Left cardiac atrium (tissue), 4 donors: ENCODE measurements around the gene RNASEH2A. TPM values are rescaled to one million over a fixed set of nuclear protein-coding genes. Genes with fewer than 3 reads are reported as not detected.
"Not testable (repeated sequence)": the region's sequence is repeated elsewhere in the genome, so short reads cannot be mapped to it uniquely, and the experiment has no call there.

Experiments used
- ATAC-seq, 2 donors: fragments of 200-7000 bp; cut with Tn5 transposase; one replicate each; pipeline ENCODE4 v1.9.1; 2020; ENCODE audit warnings: mild to moderate bottlenecking in 2 of 2, moderate library complexity in 2 of 2
- DNase-seq: peaks from one replicate; pipeline ENCODE4 v3.0.0-alpha.2; 2020
- intact Hi-C, 2 donors: fragments of 100-400 bp; cut with DNase I; formaldehyde crosslinking; loops; one replicate each; pipeline versions ENCODE4 v1.14.1 to v1.15.1; 2022 to 2023
- microRNA-seq, 2 donors: library from miRNA; unstranded; fragments of <30 nt; microRNA quantifications; one replicate each; pipeline ENCODE4 v1.2.0, GENCODE V29; 2020
- total RNA-seq, 2 donors: library from RNA; stranded (reverse); fragmentation: NEBNext Ultra II Directional; extraction: Animal tissue kit (Norgen Biotek cat#: 25700); gene quantifications; one replicate each; pipeline ENCODE4 v1.2.1, GENCODE V29; 2021
- donor health status: DM: no; HTN: yes; CAD: no.
- donor health status: DM: no; HTN: yes; CAD: no; lungs with severe emphysema.
- donor health status: DM: yes; HTN: yes; CAD: no.
- donor health status: Dilated cardiomyopathy.

The RNASEH2A gene
- total RNA-seq, 2 donors from 2014 or later, result 5.6 to 8.1 TPM

DNA sequence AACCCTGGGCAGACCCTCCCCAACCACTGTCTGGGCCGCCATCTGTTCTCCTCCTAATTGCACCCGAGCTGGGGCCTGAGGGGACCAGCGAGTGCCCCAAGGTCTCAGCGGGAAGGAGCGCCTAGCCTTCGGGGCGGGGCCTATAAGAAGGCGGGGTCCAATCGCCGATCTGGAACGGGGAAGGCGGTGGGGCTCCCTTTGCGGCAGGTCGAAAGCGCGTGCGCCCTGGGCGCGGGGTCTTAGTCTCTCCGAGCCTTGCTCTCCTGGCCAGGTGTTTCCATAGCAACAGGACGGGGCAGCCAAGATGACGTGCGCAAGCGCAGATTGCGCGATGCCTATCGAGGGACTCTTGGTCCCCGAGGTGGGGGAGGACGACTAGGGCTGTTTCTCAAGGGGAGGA is 34.7 kb downstream of the RNASEH2A start:
- intact Hi-C loops, result loop anchor here in 1 of 2 donors (5.0 kb wide), 1 partner anchor 74 kb away; no protein-coding TSS in a partner anchor
- peak; percentile 32 for DNase-seq
- peak in 1 of 2 donors; percentile 21 for ATAC-seq

DNA sequence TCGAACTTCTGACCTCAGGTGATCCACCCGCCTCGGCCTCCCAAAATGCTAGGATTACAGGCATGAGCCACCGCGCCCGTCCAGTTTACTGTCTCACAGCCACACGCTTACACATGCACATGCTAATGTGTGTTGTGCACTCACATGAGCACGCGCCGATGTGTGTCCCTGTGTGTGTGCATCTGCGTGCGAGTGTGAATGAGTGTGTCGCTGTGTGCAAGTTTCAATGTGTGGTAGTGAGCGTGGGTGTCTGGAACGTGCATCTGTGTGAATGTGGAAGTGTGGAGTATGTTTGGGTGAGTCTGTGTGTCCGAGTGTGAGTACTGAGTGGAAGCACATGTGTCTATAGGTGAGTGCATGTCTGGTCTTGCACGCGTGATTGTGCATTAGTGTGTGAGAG is 36.1 kb downstream of the RNASEH2A start:
- no peak for DNase-seq
- intact Hi-C loops, result loop anchor here in 1 of 2 donors (5.0 kb wide), 1 partner anchor 75 kb away; no protein-coding TSS in a partner anchor
- ATAC-seq, result no peak

DNA sequence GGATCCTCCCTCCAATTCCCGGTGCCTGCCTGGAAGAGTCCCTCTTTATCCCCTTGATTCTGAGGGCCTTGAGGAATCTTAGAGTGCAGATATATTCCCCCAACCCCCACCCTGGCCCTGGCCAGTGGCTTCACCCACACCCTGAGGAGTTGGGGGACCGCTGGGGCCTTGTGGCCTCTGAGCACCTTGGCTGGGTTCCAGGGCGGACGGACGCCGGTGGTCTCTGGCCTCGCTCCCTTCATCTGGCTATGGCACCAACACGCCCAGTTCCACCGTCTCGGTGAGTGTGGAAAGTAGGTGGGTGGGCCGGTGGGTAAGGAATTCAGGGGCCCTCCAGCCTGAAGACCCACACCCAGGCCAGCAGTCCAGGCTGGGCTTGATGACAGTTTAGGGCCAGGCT is 36.9 kb downstream of the RNASEH2A start:
- intact Hi-C loops, result loop anchor here in 1 of 2 donors (5.0 kb wide), 1 partner anchor 76 kb away; no protein-coding TSS in a partner anchor
- no peak for DNase-seq
- no peak for ATAC-seq

DNA sequence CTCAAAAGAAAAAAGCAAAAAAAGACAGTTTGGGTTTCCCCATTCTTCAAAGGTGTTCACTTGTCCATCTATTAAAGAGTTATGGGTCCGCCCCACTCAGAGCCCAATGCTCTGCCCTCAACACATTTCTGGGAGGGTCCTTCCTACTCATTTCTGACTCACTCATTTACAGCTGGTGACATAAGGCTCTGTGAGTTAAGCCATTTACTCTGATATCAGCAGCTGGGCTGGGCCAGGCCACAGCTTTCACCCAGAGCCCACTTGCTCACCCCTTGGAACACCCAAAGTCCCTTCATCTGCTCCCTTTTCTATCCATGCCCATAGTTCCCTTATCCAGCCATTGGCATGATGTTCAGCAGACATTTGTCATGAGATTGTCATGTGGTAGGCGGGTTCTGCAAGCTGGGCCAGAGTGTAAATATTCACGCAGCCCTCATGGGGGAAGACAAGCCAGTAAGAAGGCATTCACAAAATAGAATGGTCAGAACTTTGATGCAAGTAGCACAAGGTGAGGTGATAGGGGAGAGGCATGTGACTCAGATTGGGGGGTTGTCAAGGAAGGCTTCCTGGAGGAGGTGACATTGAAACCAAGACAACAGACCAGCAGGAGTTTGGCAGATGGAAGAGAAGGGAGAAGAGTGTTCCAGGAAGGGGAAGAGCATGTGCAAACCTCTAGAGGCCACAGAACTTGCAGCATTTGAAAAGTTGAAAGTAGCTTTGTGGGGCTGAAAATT is 37.8 kb downstream of the RNASEH2A start:
- ATAC-seq (no peak), DNase-seq (no peak)
- intact Hi-C loops, result loop anchor here in 1 of 2 donors (5.0 kb wide), 1 partner anchor 77 kb away; no protein-coding TSS in a partner anchor

DNA sequence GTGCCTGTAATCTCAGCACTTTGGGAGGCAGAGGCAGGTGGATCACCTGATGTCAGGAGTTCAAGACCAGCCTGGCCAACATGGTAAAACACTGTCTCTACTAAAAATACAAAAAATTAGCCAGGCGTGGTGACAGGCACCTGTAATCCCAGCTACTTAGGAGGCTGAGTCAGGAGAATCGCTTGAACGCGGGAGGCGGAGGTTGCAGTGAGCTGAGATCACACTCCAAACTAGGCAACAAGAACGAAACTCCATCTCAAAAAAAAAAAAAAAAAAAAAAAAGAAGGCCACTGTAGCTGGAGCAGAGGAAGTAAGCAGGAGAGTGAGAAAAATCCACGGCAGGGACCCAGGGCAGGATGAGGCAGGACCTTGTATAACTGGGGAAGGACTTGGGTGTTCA is 40.2 kb downstream of the RNASEH2A start:
- not testable (repeated sequence) for ATAC-seq
- intact Hi-C loops, result loop anchor here in 1 of 2 donors (2.0 kb wide), 1 partner anchor 82 kb away; no protein-coding TSS in a partner anchor

DNA sequence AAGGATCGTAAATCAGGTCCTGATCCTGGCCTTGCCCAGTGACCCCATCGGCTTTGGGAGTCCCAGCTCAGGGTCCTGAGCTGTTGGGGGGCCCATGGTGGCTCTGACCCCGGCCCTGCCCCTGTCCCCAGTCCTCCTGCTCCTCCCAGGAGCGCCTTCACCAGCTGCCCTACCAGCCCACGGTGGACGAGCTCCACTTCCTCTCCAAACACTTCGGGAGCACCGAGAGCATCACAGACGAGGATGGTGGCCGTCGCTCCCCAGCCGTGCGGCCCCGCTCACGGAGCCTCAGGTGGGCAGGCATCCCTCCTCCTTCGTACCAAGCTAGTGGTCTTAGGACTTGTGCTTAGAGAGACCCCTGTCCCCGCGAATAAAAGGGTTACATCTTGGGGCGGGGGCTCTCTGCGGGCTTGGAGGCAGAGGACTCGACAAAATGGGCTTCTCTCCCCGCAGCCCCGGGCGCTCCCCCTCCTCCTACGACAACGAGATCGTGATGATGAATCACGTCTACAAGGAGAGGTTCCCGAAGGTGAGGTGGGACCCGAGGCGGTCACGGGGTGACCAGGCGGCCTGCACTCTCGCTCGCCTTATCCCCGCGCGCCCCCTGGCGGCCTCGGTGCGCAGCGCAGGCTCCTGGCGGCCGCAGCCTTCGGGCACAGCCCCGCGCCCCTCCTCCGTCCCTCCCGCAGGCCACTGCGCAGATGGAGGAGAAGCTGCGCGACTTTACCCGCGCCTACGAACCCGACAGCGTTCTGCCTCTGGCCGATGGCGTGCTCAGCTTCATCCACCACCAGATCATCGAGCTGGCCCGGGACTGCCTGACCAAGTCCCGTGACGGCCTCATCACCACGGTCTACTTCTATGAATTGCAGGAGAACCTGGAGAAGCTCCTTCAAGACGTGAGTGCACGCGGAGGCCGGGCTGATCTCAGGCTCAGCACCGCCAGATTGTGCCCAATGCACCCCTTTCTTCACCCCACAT is 41.1 kb downstream of the RNASEH2A start:
- intact Hi-C loops, result loop anchor here in 1 of 2 donors (2.0 kb wide), 1 partner anchor 83 kb away; no protein-coding TSS in a partner anchor
- peak; percentile 83 for DNase-seq
- peak; percentile 99 for ATAC-seq

More for the DNA sequence above, 40.2 kb downstream of the RNASEH2A start:
- not testable (repeated sequence) for DNase-seq

DNA sequence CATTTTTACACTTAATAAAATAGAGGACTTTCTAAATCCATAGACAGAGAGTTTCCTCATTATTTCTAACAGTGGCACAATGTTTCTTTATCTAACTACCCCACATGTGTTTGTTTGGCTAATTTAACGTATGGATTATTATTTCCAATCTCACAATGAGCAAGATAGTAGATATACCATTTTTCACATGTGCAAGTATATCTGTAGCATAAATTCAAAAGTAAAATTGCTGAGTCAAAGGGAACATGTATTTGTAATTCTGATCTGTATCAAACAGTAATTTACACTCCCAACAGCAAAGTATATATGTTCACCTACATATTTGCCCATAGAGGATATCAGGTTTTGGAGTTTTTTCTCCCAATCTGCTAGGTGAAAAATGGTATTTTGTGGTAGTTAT is 50.3 kb downstream of the RNASEH2A start:
- intact Hi-C loops, result no loop called here
- DNase-seq (no peak), ATAC-seq (no peak)

DNA sequence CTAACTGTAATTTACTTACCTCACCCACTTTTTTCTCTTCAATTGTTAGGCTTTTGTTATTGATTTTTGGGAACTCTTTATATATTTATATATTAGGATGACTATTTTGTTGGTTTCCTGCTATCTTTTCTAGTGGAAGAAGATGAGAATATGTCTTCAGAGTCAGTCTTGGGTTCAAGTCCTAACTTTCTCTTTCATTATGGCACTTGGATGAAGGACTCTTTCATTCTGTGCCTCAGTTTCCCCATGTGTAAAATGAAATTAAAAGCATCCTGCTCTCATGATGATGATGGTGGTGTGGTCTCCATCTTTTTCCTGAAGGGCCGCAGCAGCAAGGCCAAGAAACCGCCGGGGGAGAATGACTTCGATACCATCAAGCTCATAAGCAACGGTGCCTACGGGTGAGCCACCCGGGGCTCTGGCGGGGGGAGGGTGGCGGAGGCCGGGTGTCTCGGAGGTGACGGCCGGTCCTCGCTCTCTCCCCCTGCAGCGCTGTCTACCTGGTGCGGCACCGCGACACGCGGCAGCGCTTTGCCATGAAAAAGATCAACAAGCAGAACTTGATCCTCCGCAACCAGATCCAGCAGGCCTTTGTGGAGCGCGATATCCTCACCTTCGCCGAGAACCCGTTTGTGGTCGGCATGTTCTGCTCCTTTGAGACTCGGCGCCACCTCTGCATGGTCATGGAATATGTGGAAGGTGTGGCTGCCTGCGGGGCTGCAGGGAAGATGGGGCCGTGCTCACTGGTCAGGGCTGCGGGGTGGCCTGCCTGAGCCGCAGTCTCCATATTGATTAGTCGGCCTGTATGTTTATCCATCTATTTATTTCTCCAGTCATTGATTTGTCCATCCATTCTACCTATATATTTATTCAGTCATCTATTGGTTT is 51.9 kb downstream of the RNASEH2A start:
- DNase-seq (no peak), ATAC-seq (no peak)
- intact Hi-C loops, result no loop called here

DNA sequence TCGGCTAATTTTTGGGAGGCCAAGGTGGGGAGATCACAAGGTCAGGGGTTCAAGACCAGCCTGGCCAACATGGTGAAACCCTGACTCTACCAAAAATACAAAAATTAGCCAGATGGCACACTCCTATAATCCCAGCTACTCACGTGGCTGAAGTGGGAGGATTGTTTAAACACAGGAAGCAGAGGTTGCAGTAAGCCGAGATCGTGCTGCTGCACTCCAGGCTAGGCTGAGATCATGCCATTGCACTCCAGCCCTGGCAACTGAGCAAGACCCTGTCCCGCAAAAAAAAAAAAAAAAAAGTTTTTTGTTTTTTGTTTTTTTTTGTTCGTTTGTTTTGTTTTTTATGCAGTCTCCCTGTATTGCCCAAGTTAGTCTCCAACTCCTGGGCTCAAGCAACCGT is 53.2 kb downstream of the RNASEH2A start:
- no peak for DNase-seq
- intact Hi-C loops, result no loop called here
- no peak for ATAC-seq

Small RNA genes within 50 kb of the gene (microRNA-seq; reads per million reads assigned to microRNA genes)
- gene MIR5684 (0 reads per million in 2 donors), gene MIR6794 (0 reads per million in 2 donors)

Other genes starting within 250 kb of the RNASEH2A start
- 1 to 10 TPM; 4.1 to 4.4 TPM for gene ZNF490, start 195.8 kb upstream of the RNASEH2A start, total RNA-seq
- gene ZNF791, start 195.7 kb upstream of the RNASEH2A start, total RNA-seq, result 10 to 100 TPM; 18.9 to 21.5 TPM
- 10 to 100 TPM; 42.1 to 55.8 TPM for gene MAN2B1, start 139.8 kb upstream of the RNASEH2A start, total RNA-seq
- 1 to 10 TPM; 7.8 to 8.0 TPM for gene WDR83, start 139.8 kb upstream of the RNASEH2A start, total RNA-seq
- gene DHPS, start 124.7 kb upstream of the RNASEH2A start, total RNA-seq, result 10 to 100 TPM; 38.4 to 51.9 TPM
- not detected for gene GNG14, start 118.6 kb upstream of the RNASEH2A start, total RNA-seq
- gene FBXW9, start 110.0 kb upstream of the RNASEH2A start, total RNA-seq, result 1 to 10 TPM; 1.4 to 2.3 TPM
- gene TNPO2, start 82.7 kb upstream of the RNASEH2A start, total RNA-seq, result 10 to 100 TPM; 33.8 to 53.6 TPM
- gene TRIR, start 71.9 kb upstream of the RNASEH2A start, total RNA-seq, result 100 to 1,000 TPM; 112 to 122 TPM
- 10 to 100 TPM; 51.2 to 52.5 TPM for gene GET3, start 69.1 kb upstream of the RNASEH2A start, total RNA-seq
- gene BEST2, start 54.8 kb upstream of the RNASEH2A start, total RNA-seq, result not detected
- gene HOOK2, start 31.0 kb upstream of the RNASEH2A start, total RNA-seq, result 10 to 100 TPM; 16.8 to 28.8 TPM
- 100 to 1,000 TPM in 1 of 2 donors, 10 to 100 TPM in 1; 46.6 to 216 TPM for gene JUNB, start 15.1 kb upstream of the RNASEH2A start, total RNA-seq
- 100 to 1,000 TPM; 525 to 629 TPM for gene PRDX2, start 4.8 kb upstream of the RNASEH2A start, total RNA-seq
- 1 to 10 TPM; 1.8 to 3.2 TPM for gene THSD8, start 4.5 kb upstream of the RNASEH2A start, total RNA-seq
- gene RTBDN, start 28.0 kb downstream of the RNASEH2A start, total RNA-seq, result not detected
- under 1 TPM; 0.29 to 0.37 TPM for gene MAST1, start 31.9 kb downstream of the RNASEH2A start, total RNA-seq
- gene DNASE2, start 74.9 kb downstream of the RNASEH2A start, total RNA-seq, result 10 to 100 TPM; 19.9 to 23.6 TPM
- gene KLF1, start 80.6 kb downstream of the RNASEH2A start, total RNA-seq, result not detected
- 10 to 100 TPM; 23.7 to 26.1 TPM for gene GCDH, start 84.6 kb downstream of the RNASEH2A start, total RNA-seq
- gene SYCE2, start 112.7 kb downstream of the RNASEH2A start, total RNA-seq, result not detected
- gene FARSA, start 127.1 kb downstream of the RNASEH2A start, total RNA-seq, result 10 to 100 TPM; 31.8 to 49.1 TPM
- 100 to 1,000 TPM; 627 to 707 TPM for gene CALR, start 132.0 kb downstream of the RNASEH2A start, total RNA-seq
- 100 to 1,000 TPM; 113 to 131 TPM for gene RAD23A, start 139.3 kb downstream of the RNASEH2A start, total RNA-seq
- gene GADD45GIP1, start 150.6 kb downstream of the RNASEH2A start, total RNA-seq, result 10 to 100 TPM; 25.5 to 28.1 TPM
- gene DAND5, start 163.0 kb downstream of the RNASEH2A start, total RNA-seq, result 1 to 10 TPM; 5.2 to 7.0 TPM
- gene NFIX, start 188.9 kb downstream of the RNASEH2A start, total RNA-seq, result 100 to 1,000 TPM; 117 to 133 TPM